Ishikawa (cell line): ENCODE results near the gene AQP7.
"Not testable (repeated sequence)": the region's sequence is repeated elsewhere in the genome, so short reads cannot be mapped to it uniquely, and the experiment has no call there.

Experiments
- CEBPB ChIP-seq: IDR thresholded peaks from 2 replicates; pipeline ENCODE4 v1.6.1; 2012
- CREB1 ChIP-seq: IDR thresholded peaks from 2 replicates; pipeline ENCODE4 v1.6.1; 2012; ENCODE audit warnings: low read depth
- EGR1 ChIP-seq: IDR thresholded peaks from 2 replicates; pipeline ENCODE4 v1.6.1; 2012
- EP300 ChIP-seq: IDR thresholded peaks from 2 replicates; pipeline ENCODE4 v1.6.1; 2012; ENCODE audit warnings: borderline replicate concordance
- FOXM1 ChIP-seq: IDR thresholded peaks from 2 replicates; pipeline ENCODE4 v1.6.1; 2012; ENCODE audit warnings: low read depth, borderline replicate concordance
- NFIC ChIP-seq: IDR thresholded peaks from 2 replicates; pipeline ENCODE4 v1.6.1; 2012
- RAD21 ChIP-seq: IDR thresholded peaks from 2 replicates; pipeline ENCODE4 v1.6.1; 2012; ENCODE audit warnings: low read depth
- TAF1 ChIP-seq: IDR thresholded peaks from 2 replicates; pipeline ENCODE4 v1.6.1; 2012; ENCODE audit warnings: low read depth, mild to moderate bottlenecking
- TCF12 ChIP-seq: IDR thresholded peaks from 2 replicates; pipeline ENCODE4 v1.6.1; 2012; ENCODE audit warnings: low read depth
- TEAD4 ChIP-seq: IDR thresholded peaks from 2 replicates; pipeline ENCODE4 v1.6.1; 2012
- YY1 ChIP-seq: IDR thresholded peaks from 2 replicates; pipeline ENCODE4 v1.6.1; 2012; ENCODE audit warnings: low read depth
- ZBTB7A ChIP-seq: IDR thresholded peaks from 2 replicates; pipeline ENCODE4 v1.6.1; 2012; ENCODE audit warnings: low read depth
- TF ChIP-seq, protein P1 (sequence below): IDR thresholded peaks from 2 replicates; pipeline ENCODE4 v1.6.1; 2012
- TF ChIP-seq, protein P2 (sequence below): IDR thresholded peaks from 2 replicates; pipeline ENCODE4 v1.6.1; 2012; ENCODE audit warnings: low read depth, mild to moderate bottlenecking
- TF ChIP-seq, protein P3 (sequence below): IDR thresholded peaks from 2 replicates; pipeline ENCODE4 v1.6.1; 2012

AQP7 gene

DNA sequence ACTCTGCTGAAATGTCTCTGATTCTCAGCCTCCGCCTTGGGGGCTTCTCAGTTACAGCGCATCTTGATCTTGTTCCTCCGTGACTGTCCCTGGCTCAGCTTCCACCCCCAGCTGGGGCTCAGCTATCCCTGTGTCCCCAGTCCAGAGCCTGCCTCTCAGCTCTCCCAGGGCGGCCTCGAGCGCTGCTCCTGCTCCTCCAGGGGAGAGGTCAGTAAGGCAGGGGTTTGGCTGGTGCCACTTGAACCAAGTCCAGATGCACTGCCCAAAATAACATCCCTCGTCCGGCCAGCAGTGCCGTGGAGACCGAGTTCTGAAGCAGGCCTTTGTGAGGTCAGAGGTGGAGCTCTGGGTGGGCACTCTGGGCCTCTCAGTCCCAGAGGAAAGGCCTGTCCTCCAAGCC, at the start of gene AQP7:
Gene AQP7, minus strand, starts transcription at position 198 of the 400 bp plus-strand sequence. CDS start 1,306 bp downstream, outside the sequence.
- TF ChIP-seq RAD21, TCF12, NFIC: not testable (repeated sequence)

DNA sequence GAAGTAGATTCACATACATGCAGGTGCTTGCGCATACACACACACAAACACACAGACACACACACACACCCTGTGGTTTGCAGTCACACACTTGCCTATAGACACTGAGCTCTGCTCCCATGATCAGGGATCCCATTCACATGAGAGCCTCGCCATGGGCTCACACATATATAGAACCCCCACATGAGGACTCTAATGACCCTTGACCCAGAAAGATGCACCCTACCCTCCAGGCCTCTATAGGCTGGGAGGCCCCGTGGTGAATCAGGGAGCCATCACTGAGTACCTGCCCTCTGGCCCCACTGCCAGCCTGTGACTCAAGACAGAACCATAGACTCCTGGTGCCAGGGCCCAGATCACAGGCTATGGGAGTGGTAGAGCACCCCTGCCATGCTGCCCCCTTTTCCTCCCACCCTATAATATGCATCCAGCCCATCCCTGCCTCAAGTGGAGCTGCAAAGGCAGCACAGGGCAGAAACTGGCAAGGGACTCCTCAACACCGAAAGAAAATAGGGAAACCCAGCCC, 48.3 kb upstream of the AQP7 start:
- TF ChIP-seq CEBPB (no peak), EGR1 (no peak), TAF1 (no peak), RAD21 (no peak)
- TF ChIP-seq, protein P1, sequence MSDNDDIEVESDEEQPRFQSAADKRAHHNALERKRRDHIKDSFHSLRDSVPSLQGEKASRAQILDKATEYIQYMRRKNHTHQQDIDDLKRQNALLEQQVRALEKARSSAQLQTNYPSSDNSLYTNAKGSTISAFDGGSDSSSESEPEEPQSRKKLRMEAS = no peak
- TF ChIP-seq, protein P2, sequence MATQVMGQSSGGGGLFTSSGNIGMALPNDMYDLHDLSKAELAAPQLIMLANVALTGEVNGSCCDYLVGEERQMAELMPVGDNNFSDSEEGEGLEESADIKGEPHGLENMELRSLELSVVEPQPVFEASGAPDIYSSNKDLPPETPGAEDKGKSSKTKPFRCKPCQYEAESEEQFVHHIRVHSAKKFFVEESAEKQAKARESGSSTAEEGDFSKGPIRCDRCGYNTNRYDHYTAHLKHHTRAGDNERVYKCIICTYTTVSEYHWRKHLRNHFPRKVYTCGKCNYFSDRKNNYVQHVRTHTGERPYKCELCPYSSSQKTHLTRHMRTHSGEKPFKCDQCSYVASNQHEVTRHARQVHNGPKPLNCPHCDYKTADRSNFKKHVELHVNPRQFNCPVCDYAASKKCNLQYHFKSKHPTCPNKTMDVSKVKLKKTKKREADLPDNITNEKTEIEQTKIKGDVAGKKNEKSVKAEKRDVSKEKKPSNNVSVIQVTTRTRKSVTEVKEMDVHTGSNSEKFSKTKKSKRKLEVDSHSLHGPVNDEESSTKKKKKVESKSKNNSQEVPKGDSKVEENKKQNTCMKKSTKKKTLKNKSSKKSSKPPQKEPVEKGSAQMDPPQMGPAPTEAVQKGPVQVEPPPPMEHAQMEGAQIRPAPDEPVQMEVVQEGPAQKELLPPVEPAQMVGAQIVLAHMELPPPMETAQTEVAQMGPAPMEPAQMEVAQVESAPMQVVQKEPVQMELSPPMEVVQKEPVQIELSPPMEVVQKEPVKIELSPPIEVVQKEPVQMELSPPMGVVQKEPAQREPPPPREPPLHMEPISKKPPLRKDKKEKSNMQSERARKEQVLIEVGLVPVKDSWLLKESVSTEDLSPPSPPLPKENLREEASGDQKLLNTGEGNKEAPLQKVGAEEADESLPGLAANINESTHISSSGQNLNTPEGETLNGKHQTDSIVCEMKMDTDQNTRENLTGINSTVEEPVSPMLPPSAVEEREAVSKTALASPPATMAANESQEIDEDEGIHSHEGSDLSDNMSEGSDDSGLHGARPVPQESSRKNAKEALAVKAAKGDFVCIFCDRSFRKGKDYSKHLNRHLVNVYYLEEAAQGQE = no peak

DNA sequence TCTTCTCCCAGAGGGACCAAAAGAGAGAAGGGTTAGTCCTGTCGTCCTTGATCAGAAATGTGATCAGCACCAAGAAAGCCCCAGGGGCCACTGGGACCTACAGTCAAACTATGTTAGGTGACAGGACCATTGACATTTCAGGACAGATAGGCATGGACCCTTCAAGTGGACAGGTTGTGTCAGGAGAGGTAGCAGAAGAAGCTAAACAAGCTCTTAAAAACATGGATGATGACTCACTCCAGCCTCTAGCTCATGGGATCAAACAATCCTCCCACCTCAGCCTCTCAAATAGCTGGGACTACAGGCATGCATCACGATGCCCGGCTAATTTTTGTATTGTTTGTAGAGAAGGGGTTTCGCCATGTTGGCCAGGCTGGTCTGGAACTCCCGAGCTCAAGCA, 47.3 kb upstream of the AQP7 start:
- TF ChIP-seq EGR1 = no peak
- no peak for TF ChIP-seq YY1
- no peak for TF ChIP-seq ZBTB7A
- no peak for TF ChIP-seq TAF1
- TF ChIP-seq CEBPB = no peak
- no peak for TF ChIP-seq CREB1

DNA sequence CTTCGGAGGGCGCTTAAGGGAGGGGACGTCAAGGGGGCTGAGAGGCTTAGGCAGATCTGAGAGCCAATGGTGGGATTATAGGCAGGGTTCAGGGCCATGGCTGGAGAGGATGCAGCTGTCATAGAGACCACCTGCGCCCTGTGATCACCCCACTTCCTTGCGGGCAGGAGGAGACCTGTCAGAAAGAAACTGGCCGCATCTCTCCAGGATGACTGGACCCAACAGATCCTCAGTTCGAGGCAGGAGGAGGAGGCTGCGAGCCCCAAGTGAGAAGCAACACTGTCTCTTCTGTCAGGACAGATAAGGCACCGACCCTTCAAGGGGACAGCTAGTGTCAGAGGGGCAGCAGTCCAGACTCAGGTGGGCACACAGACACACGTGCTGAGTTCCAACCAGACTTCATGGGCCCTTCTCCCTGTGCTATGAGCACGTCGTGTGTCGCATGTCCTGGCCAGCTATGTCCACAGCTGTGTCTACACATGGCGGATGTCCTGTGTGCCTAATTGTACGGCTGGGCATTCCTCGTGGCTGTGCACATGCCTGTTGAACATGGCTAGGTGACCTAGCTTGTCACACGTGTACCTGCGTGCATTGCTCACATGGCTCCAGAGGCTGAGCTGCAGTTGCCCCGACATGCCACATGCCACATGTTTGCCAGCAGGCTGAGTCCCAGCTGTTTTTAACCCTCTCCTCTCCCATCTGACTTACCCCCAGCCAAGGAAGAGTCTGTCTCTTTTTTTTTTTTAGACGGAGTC, 45.6 kb upstream of the AQP7 start:
- TF ChIP-seq TCF12 = no peak
- no peak for TF ChIP-seq CREB1
- TF ChIP-seq TAF1 = no peak
- no peak for TF ChIP-seq EGR1
- TF ChIP-seq NFIC = no peak
- TF ChIP-seq RAD21 = no peak
- no peak for TF ChIP-seq EP300
- TF ChIP-seq TEAD4 = no peak
- no peak for TF ChIP-seq ZBTB7A
- TF ChIP-seq, protein P1 = no peak
- TF ChIP-seq YY1 = no peak
- TF ChIP-seq FOXM1 = no peak
- TF ChIP-seq, protein P2 = no peak
- TF ChIP-seq, protein P3, sequence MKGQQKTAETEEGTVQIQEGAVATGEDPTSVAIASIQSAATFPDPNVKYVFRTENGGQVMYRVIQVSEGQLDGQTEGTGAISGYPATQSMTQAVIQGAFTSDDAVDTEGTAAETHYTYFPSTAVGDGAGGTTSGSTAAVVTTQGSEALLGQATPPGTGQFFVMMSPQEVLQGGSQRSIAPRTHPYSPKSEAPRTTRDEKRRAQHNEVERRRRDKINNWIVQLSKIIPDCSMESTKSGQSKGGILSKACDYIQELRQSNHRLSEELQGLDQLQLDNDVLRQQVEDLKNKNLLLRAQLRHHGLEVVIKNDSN = no peak
- TF ChIP-seq CEBPB = no peak

DNA sequence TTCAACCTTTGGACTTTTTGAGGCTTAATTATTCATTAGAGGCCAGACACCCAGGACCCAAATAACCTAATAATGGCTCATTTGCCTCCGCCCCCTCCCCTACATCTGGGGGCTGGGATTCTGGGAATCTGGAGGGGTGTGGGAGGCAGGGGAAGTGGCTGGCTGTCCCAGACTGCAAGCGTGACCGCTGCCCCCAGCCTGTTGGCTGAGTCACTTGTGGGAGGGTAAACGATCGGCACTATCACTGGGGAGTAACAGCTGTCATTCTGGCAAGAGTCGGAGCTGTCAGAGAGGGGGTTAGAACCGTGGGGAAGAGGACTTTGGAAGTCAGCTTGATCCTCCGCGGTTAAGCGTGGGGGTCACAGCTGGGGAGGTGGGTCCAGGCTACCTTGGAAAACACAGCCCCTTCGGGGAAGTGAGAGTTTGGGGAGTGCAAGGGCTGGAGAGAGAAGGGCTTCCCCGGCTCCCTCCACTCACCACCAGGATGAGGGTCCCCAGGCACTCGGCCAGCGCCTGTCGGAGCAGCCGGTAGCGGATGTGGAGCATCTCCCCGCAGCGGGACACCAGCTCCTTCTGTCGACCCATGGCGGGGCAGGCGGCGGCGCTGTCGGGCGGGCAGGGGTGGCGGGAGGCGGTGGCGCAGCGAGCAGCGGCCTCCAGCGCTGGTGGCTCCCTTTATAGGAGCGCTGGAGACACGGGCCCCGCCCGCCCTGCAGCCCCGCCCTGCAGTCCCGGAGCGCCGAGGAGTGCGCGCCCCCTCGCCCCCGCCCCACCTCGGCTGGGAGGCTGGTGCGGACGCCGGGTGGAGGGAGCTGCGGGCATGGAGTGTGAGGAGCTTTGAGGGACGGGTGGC, 44.8 kb upstream of the AQP7 start, which contains the start of gene AQP3:
Gene AQP3, minus strand, starts transcription at position 648 of the 853 bp plus-strand sequence. Its CDS starts 63 bp downstream, at position 585.
- TF ChIP-seq TEAD4 (0 out of 2 replicates have a peak, but pooled peaks have one; percentile 4), RAD21 (peak; percentile 27; the same call in 1 of the 2 replicates), TAF1 (no peak), ZBTB7A (peak; percentile 96)

DNA sequence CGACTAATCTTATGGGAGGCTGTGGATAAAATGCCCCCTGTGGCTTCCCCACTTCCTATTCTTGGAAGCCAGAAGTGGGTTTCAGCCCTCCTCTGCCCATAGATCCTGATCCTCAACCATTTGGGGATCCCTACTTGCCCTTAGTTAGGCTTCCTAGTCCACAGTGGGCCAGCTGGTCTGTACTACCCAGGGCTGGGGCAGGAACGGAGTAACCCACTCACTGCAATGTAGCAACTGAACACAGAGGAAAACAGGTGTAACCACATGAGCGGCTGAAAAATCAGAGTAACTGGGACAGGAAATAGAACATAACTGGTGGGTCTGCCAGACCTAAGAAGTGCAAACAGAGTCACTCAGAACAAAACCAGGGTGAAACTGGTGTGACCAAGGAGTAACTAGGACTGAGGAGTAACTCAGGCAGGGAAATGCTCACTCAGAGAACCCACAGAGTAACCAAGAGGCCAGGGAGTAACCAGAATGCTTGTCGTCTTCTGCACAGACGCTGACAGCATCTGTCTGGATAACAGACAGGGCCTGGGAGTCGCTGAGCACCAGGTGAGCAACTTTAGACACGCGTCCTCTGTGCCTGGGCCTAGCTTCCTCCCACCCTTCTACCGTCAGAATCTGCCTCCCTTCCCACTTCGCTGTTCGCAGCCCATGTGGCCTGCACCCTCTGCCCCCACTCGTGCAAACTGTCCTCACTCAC, 44.0 kb upstream of the AQP7 start:
- no peak for TF ChIP-seq TEAD4
- TF ChIP-seq YY1 = no peak
- TF ChIP-seq EGR1 = no peak
- TF ChIP-seq, protein P2 = no peak
- TF ChIP-seq, protein P1 = no peak
- TF ChIP-seq EP300 = no peak
- TF ChIP-seq, protein P3 = no peak
- TF ChIP-seq RAD21 = no peak
- no peak for TF ChIP-seq CEBPB
- TF ChIP-seq NFIC = no peak
- TF ChIP-seq CREB1 = no peak
- no peak for TF ChIP-seq TAF1
- no peak for TF ChIP-seq FOXM1
- TF ChIP-seq TCF12 = no peak
- no peak for TF ChIP-seq ZBTB7A
